GM23248 (cell line): ENCODE measurements around the gene GALNT18. TPM values are rescaled to one million over a fixed set of nuclear protein-coding genes. Genes with fewer than 3 reads are reported as not detected.

ENCODE experiments used
- DNase-seq: peaks from one replicate; pipeline ENCODE4 v3.0.0-alpha.2; 2015
- H2AFZ ChIP-seq: fragments of 200-600 bp; sonication (generic); 2 replicates; pipeline ENCODE4 v1.6.1; 2016; ENCODE audit warnings: antibody characterized with exemption
- H3F3A ChIP-seq: fragments of 200-600 bp; sonication (generic); 2 replicates; pipeline ENCODE4 v1.6.1; 2016; ENCODE audit warnings: mild to moderate bottlenecking, antibody characterized with exemption, mixed run types; ENCODE audit not compliant: insufficient read depth
- H3K27ac ChIP-seq: fragments of 200-600 bp; sonication (generic); 2 replicates; pipeline ENCODE4 v1.5.1; 2016; ENCODE audit warnings: mild to moderate bottlenecking
- H3K27me3 ChIP-seq: fragments of 200-600 bp; sonication (generic); replicated peaks from 2 replicates; pipeline ENCODE4 v1.6.1; 2016; ENCODE audit warnings: mild to moderate bottlenecking; ENCODE audit not compliant: insufficient read depth
- H3K36me3 ChIP-seq: fragments of 200-600 bp; sonication (generic); 2 replicates; pipeline ENCODE4 v1.6.1; 2016; ENCODE audit warnings: low read depth, mild to moderate bottlenecking
- H3K4me1 ChIP-seq: fragments of 200-600 bp; sonication (generic); 2 replicates; pipeline ENCODE4 v1.6.1; 2016; ENCODE audit warnings: mild to moderate bottlenecking; ENCODE audit not compliant: insufficient read depth
- H3K4me2 ChIP-seq: fragments of 200-600 bp; sonication (generic); one replicate; pipeline ENCODE4 v1.6.1; 2016; ENCODE audit warnings: mild to moderate bottlenecking; ENCODE audit not compliant: unreplicated experiment
- H3K4me3 ChIP-seq: fragments of 200-600 bp; sonication (generic); 2 replicates; pipeline ENCODE4 v1.5.1; 2016; ENCODE audit warnings: mild to moderate bottlenecking
- H3K79me2 ChIP-seq: fragments of 200-600 bp; sonication (generic); 2 replicates; pipeline ENCODE4 v1.6.1; 2016; ENCODE audit warnings: mild to moderate bottlenecking; ENCODE audit not compliant: insufficient read depth
- H3K9ac ChIP-seq: fragments of 200-600 bp; sonication (generic); 2 replicates; pipeline ENCODE4 v1.6.1; 2016; ENCODE audit warnings: mild to moderate bottlenecking
- H3K9me2 ChIP-seq: fragments of 200-600 bp; sonication (generic); 2 replicates; pipeline ENCODE4 v1.6.1; 2016; ENCODE audit warnings: mixed run types, mild to moderate bottlenecking, moderate library complexity; ENCODE audit not compliant: insufficient read depth
- H3K9me3 ChIP-seq: fragments of 200-600 bp; sonication (generic); one replicate; pipeline ENCODE4 v1.6.1; 2017; ENCODE audit warnings: low read depth
- H4K20me1 ChIP-seq: fragments of 200-600 bp; sonication (generic); 2 replicates; pipeline ENCODE4 v1.6.0; 2016; ENCODE audit not compliant: insufficient read depth
- EZH2 ChIP-seq: fragments of 200-600 bp; sonication (generic); IDR thresholded peaks from 2 replicates; pipeline ENCODE4 v1.6.1; 2018; ENCODE audit warnings: antibody characterized with exemption, mild to moderate bottlenecking; ENCODE audit not compliant: insufficient read depth, poor library complexity, severe bottlenecking
- EZH2phosphoT487 ChIP-seq: fragments of 200-600 bp; sonication (generic); IDR thresholded peaks from 2 replicates; pipeline ENCODE4 v1.6.1; 2018; ENCODE audit warnings: antibody characterized with exemption, moderate library complexity, mild to moderate bottlenecking, low read depth; ENCODE audit not compliant: insufficient read depth
- WGBS, 2 experiments: methylation state at CpG; one replicate each; pipeline ENCODE4 v1.1.6; 2015 to 2017; ENCODE audit warnings: low lambda C conversion rate in 2 of 2, low coverage in 1 of 2; ENCODE audit errors: missing lambda C conversion rate in 2 of 2; 5-methylcytosine and 5-hydroxymethylcytosine counted together
- in situ Hi-C: fragments of 300-500 bp; cut with MboI; formaldehyde crosslinking; loops from 2 replicates; pipeline ENCODE4 v1.15.0; 2020
- polyA plus RNA-seq: library from polyadenylated mRNA; unstranded; fragments of >200 nt; fragmentation: Nextera tagmentation; extraction: Ambion mirVana; gene quantifications from 2 replicates; pipeline ENCODE4 v1.2.1, GENCODE V29; 2016
- total RNA-seq: library from RNA; depleted of rRNA; stranded (reverse); fragments of >200 nt; shearing (Covaris generic); gene quantifications from 2 replicates; pipeline ENCODE4 v1.2.3, GENCODE V29; 2014

GALNT18 gene
- total and polyA plus RNA-seq, 2 experiments from 2014 or later: 4.1 to 5.6 TPM

- WGBS, 2 experiments: 66 to 69% methylated on average over 2 of the region's 2 CpGs
- DNase-seq: no peak
- no peak overlapping the region for H3K27ac ChIP-seq
- no peaks in the 10 kb centered on the region for H3K36me3 ChIP-seq
- no peaks in the 10 kb centered on the region for H3F3A ChIP-seq
- H4K20me1 ChIP-seq: no peaks in the 10 kb centered on the region
- TF ChIP-seq EZH2phosphoT487: no peak
- TF ChIP-seq EZH2: no peak
- H3K9me3 ChIP-seq: no peaks in the 10 kb centered on the region
- in situ Hi-C loops: no loop called here
- H3K9me2 ChIP-seq: no peaks in the 10 kb centered on the region
- no peak overlapping the region for H3K9ac ChIP-seq
- no peaks in the 10 kb centered on the region for H3K79me2 ChIP-seq
- H3K27me3 ChIP-seq: no peaks in the 10 kb centered on the region
- no peak overlapping the region for H2AFZ ChIP-seq
- no peak overlapping the region for H3K4me3 ChIP-seq
- H3K4me2 ChIP-seq: no peak overlapping the region
- H3K4me1 ChIP-seq: no peaks in the 10 kb centered on the region
Measured at GRCh38 chr11:11477695-11478420, 143.9 kb downstream of the GALNT18 start.

GRCh38 chr11:11476971-11477645 lies 144.7 kb downstream of the GALNT18 start:
- H3F3A ChIP-seq: no peaks in the 10 kb centered on the region
- no peaks in the 10 kb centered on the region for H3K9me2 ChIP-seq
- H3K9ac ChIP-seq: no peak overlapping the region
- DNase-seq: no peak
- no peaks in the 10 kb centered on the region for H3K4me1 ChIP-seq
- no peaks in the 10 kb centered on the region for H4K20me1 ChIP-seq
- no peaks in the 10 kb centered on the region for H3K9me3 ChIP-seq
- no peak overlapping the region for H3K4me2 ChIP-seq
- no peak overlapping the region for H3K4me3 ChIP-seq
- H2AFZ ChIP-seq: no peak overlapping the region
- H3K27ac ChIP-seq: no peak overlapping the region
- in situ Hi-C loops: no loop called here
- H3K36me3 ChIP-seq: no peaks in the 10 kb centered on the region
- WGBS, 2 experiments: 63 to 73% methylated on average over 4 of the region's 4 CpGs
- H3K27me3 ChIP-seq: no peaks in the 10 kb centered on the region
- no peaks in the 10 kb centered on the region for H3K79me2 ChIP-seq
- no peak for TF ChIP-seq EZH2phosphoT487
- no peak for TF ChIP-seq EZH2

- DNase-seq: no peak
- H3K27ac ChIP-seq: no peak overlapping the region
- in situ Hi-C loops: no loop called here
Measured at GRCh38 chr11:11476499-11476898, 145.3 kb downstream of the GALNT18 start.

GRCh38 chr11:11472106-11472505 lies 149.7 kb downstream of the GALNT18 start:
- H3K36me3 ChIP-seq: no peaks in the 10 kb centered on the region
- no peak overlapping the region for H3K4me3 ChIP-seq
- in situ Hi-C loops: no loop called here
- H3K4me2 ChIP-seq: no peak overlapping the region
- no peak for TF ChIP-seq EZH2phosphoT487
- no peak for TF ChIP-seq EZH2
- H3F3A ChIP-seq: no peaks in the 10 kb centered on the region
- H2AFZ ChIP-seq: no peak overlapping the region
- no peak overlapping the region for H3K27ac ChIP-seq
- H3K9ac ChIP-seq: no peak overlapping the region
- DNase-seq: no peak
- H3K27me3 ChIP-seq: no peaks in the 10 kb centered on the region
- H4K20me1 ChIP-seq: no peaks in the 10 kb centered on the region
- H3K79me2 ChIP-seq: no peaks in the 10 kb centered on the region
- H3K9me3 ChIP-seq: no peaks in the 10 kb centered on the region
- H3K4me1 ChIP-seq: no peaks in the 10 kb centered on the region
- WGBS, 2 experiments: 71 to 79% methylated on average over 2 of the region's 2 CpGs
- no peaks in the 10 kb centered on the region for H3K9me2 ChIP-seq

More at GRCh38 chr11:11476499-11476898, 145.3 kb downstream of the GALNT18 start:
- H3K9me3 ChIP-seq: no peaks in the 10 kb centered on the region
- H2AFZ ChIP-seq: no peak overlapping the region
- no peaks in the 10 kb centered on the region for H3K4me1 ChIP-seq
- H3K9ac ChIP-seq: no peak overlapping the region
- no peaks in the 10 kb centered on the region for H3F3A ChIP-seq
- H3K79me2 ChIP-seq: no peaks in the 10 kb centered on the region
- no peak for TF ChIP-seq EZH2
- no peak for TF ChIP-seq EZH2phosphoT487
- no peaks in the 10 kb centered on the region for H3K9me2 ChIP-seq
- no peaks in the 10 kb centered on the region for H4K20me1 ChIP-seq
- no peaks in the 10 kb centered on the region for H3K36me3 ChIP-seq
- no peaks in the 10 kb centered on the region for H3K27me3 ChIP-seq
- 36 to 48% methylated on average over 2 of the region's 2 CpGs for WGBS, 2 experiments
- H3K4me3 ChIP-seq: no peak overlapping the region
- no peak overlapping the region for H3K4me2 ChIP-seq
